Measurements from ENCODE around the gene SV2B.

Gene SV2B

GRCh38 chr15:91196768-91197167 is 96.7 kb downstream of the SV2B start:
- no peak for DNase-seq

GRCh38 chr15:91199511-91199910 is 99.5 kb downstream of the SV2B start:
- DNase-seq: no peak

GRCh38 chr15:91200101-91200754 is 100.2 kb downstream of the SV2B start:
- DNase-seq: no peak

GRCh38 chr15:91202510-91203102 is 102.5 kb downstream of the SV2B start:
- DNase-seq: no peak

GRCh38 chr15:91203619-91204203 is 103.7 kb downstream of the SV2B start:
- DNase-seq: no peak

- DNase-seq: no peak
Measured at GRCh38 chr15:91208371-91208770, 108.3 kb downstream of the SV2B start.

DNA sequence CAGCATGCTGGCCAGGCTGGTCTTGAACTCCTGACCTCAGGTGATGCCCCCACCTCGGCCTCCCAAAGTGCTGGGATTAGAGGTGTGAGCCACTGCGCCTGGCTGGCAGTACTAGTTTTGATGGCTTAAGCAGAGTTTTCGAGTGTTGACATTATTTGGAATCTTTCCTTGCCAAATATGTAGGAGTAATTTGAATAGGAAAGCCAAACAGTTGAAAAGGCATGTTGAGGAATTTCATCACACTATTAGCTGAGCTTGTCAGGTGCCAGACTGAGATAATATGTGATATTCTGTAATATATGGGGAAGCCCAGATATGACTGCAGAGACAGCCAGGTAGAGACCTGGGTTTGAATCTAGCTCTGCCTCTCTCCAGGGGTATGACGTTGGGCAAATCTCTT is 109.3 kb downstream of the SV2B start:
- DNase-seq: no peak

- no peak for DNase-seq
Measured at GRCh38 chr15:91209726-91210125, 109.7 kb downstream of the SV2B start.

- DNase-seq: no peak
Measured at GRCh38 chr15:91214675-91215590, 114.9 kb downstream of the SV2B start.

GRCh38 chr15:91216000-91216399 is 115.9 kb downstream of the SV2B start:
- DNase-seq: no peak

- no peak for DNase-seq
Measured at GRCh38 chr15:91219206-91219605, 119.1 kb downstream of the SV2B start.

DNA sequence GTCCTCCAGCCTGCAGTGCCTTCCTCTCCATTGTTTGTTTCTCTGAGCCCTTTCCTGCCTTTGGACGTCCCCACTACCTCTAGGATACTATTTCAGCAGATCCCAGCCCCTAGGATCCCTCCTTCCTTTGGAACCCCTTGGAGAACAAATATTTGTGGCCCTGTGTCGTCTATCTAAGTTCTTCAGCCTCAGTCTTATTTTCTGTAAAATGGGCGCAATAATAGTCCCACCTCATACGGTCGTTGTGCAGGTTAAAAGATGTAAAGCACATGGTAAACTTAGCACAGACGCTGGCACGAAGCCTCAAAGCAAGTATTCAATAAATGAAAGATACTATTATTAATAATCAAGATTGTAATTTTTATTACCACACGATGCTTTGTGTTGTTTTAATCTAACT is 122.0 kb downstream of the SV2B start:
- no peak for DNase-seq

- no peak for DNase-seq
Measured at GRCh38 chr15:91223863-91224262, 123.8 kb downstream of the SV2B start.

- DNase-seq: no peak
Measured at GRCh38 chr15:91224755-91225380, 124.8 kb downstream of the SV2B start.

DNA sequence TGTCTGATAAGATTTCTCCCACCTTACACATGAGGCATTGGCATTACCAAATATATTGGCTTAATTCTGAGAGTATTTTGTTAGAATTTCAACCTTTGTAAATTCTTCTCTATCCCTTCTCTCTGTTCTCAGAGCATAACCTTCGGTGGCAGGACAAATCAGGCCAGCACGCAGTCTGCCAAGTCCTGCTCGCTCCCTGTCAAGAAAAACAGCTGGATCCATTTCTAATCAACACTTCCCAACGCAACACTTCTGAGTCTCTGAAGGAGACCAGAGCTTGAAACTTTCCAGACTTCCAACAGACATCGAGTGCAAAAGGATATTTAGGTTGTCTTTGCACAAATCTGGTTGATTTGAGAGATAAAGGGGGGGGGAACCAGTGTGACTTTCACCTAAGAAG is 125.7 kb downstream of the SV2B start:
- no peak for DNase-seq

- DNase-seq: no peak
Measured at GRCh38 chr15:91227117-91227516, 127.1 kb downstream of the SV2B start.

GRCh38 chr15:91227766-91228165 is 127.7 kb downstream of the SV2B start:
- DNase-seq: no peak

GRCh38 chr15:91228383-91228782 is 128.3 kb downstream of the SV2B start:
- no peak for DNase-seq

GRCh38 chr15:91228890-91229289 is 128.8 kb downstream of the SV2B start:
- DNase-seq: no peak

DNA sequence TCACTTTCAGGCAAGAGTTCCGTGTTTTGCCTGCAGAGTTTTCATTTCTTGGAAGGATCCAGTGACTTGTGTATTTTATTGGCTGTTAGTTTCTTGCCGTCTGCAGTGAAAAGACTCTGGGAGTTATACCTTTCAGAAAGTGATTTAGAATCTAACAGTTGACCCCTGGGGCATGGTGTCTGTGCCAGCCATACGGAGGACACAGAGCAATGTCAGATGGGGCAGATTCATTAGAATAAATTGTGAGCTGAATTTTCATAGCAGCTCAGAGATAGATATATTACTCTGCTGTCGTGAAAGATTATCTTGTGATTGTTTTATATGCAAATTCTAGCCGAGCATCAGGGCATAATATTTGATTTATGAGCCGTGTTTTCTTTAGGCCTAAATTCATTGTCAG is 131.6 kb downstream of the SV2B start:
- DNase-seq: no peak

DNA sequence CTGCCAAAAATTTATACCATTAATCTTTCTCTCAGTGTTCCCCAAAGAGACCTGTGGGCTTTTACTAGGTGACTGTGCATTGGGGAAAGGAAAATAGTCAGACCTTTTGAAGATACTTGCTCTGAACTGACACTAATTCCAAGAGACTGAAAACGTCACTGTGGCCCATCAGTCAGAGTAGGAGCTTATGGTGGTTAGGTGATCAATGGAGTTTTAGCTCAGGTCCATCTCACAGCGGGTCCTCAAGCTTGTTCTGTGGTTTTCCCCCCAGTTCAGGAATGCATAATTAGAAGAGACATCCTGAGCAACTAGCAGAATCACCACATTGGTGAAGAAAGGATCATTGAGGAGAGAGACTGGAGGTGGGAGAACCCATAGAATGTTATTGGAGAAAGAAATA is 134.7 kb downstream of the SV2B start:
- DNase-seq: no peak

DNA sequence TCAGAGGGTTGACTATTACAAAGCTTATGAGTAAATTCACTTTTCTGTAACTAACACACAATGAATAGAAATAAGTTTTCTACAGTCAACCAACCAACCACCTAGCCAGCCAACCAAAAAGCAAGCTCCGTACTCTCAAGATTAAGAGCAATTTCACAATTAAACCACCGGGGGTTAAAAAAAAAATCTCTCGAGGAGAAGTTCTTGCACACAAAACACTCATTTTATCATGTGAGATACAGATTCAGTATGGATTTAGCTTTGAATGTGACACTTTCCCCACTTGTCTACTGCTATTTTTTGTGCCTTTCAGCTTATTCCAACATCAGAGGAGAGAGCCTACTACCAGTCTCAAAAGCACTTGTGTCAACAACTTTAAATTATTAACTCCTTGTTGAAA is 135.3 kb downstream of the SV2B start:
- no peak for DNase-seq

DNA sequence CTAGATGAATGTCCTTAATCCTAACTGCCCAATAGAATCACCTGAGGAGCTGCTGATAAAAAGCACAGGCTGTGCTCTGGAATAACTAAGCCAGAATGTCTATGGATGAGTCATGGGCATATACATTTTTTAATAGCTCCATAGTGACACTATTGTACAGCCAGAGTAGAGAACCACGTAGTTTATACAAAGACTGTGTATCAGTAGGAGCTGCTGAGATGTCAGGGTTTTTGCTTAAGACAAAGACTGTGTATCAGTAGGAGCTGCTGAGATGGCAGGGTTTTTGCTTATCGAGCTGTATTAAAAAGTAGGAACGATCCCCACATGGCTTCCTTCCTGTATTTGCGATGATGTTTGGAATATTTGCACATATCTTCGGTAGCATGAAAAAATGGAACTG is 137.4 kb downstream of the SV2B start:
- no peak for DNase-seq

All from DMS79 (cell line).